Stimulated activated CD4-positive, alpha-beta T cell treated with anti-CD3 and anti-CD28 coated beads, Interleukin-1b, Interleukin-23, amount 100 ng/mL, for 24 hours (primary cell): ENCODE measurements around the gene PTPRJ.

Source experiments
- DNase-seq, 4 experiments: peaks; one replicate each; pipeline ENCODE4 v3.0.0-alpha.2; 2020; ENCODE audit warnings: low read depth in 4 of 4, low spot score in 1 of 4

PTPRJ gene

DNA sequence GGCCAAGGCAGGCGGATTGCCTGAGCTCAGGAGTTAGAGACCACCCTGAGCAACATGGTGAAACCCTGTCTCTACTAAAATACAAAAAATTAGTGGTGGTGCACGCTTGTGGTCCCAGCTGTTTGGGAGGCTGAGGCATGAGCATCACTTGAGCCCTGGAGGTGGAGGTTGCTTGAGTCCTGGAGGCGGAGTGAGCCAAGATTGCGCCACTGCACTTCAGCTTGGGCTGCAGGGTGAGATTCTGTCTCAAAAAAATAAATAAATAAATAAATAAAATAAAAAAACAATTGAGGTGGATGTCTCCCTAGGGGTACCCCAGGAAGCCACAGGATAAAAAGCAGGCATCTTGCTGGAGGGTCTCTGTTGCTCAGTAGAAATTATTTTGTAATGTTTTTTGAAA is 14.1 kb downstream of the PTPRJ start:
- no peak for DNase-seq

DNA sequence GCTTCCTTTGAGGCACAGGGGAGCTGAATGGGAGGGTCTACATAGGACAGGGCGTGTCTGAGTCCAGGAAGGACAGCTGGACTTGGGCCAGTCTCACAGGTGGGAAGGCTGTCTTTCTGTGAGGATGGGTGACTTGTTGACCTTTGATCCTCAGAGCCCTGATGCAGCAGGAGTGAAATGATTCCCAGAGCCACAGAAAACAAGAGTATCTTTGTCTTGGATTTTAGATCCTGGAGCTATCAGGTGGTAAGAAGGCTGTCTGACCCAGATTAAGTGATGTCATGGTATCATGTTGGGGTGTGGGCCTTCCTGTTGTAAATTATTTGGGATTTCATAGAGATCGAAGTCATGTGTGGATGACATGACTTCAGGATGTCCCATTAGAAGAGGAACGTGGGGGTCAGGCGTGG is 15.0 kb downstream of the PTPRJ start:
- no peak for DNase-seq

- no peak for DNase-seq
Observed at GRCh38 chr11:47997063-47998053, 17.0 kb downstream of the PTPRJ start.

DNA sequence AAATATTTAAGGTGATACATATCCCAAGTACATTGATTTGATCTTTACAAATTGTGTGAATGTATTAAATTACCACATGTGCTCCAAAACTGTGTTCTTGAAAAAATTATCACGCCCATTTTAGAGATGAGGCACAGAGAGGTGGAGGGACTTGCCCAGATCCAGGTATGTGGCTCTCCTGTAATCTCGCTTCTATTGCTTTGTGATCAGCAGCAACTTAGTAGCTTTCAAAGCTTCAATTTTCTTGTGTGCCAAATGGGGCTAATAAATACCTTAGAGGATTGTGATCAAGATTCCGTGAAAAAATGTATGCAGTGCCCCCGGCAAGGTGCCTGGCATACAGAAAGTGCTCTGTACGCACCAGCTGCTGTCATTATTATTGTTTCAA is 18.0 kb downstream of the PTPRJ start:
- no peak for DNase-seq

DNA sequence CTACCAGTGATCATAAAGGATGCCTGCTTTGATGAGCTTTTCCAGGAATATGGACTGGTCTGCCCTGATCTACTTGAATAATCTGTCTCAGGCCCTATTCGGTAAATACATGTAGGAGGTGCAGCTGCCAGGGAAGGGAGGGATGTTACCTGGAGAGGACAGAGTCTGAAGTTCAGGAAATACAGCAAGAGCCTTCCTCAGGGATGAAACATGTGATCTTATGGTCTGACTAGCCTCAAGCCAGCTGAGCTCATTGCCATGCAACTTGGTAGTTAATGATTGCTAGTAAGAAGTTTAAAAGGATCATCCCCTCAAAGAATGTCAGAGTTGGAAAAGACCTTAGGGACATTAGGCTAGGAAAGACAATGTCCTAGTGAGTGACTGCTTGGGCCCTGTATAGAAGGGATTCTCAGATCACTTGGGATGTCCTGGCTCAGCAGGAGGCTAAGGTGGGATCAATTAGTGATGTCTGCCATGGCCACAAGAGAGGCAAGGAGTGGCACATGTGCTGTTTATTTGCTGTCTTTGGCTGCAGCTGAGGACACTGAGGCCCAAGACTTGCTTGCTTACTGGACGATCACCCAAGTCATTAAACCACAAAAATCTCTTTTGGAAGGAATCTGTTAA is 18.5 kb downstream of the PTPRJ start:
- DNase-seq = no peak

DNA sequence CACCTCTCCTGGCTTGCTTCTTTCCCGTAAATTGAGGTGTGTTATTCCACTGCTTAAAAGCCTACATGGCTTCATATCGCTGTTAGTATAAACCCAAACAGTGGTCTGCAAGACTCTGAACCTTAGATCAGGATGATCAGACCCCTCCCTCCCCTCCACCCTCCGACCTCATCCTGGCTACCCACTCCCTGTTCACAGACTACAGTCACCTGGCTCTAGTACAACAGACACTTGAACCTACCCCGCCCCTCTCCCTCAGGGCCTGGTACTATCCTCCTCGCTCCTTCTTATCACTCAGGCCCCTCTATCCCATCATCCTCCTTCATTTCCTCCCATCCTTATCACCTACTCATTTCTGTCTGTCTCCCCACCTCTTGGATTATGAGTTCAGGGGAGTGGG is 20.1 kb downstream of the PTPRJ start:
- no peak for DNase-seq

- peak in 2 of 4 experiments; percentile 57 to 58 for DNase-seq
Observed at GRCh38 chr11:48001438-48002021, 21.2 kb downstream of the PTPRJ start.

DNA sequence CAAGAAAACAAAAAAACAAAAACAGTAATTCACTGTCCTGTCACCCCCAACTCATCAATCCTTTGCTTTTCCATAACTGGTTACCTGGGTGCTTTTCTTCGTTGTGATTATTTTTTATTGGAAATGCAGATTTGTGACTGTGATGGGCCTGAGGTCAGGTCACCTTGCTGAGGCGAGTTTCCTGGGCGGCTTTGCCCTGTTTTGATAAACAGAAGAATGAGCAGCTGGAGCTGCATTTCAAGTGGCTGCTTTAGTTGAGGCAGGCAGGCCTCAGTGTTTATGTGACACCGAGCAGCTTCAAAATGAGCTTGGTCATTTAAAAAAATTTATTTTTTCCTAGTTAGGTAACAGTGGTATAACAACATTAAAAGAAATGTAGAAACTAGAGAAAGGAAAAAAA is 22.2 kb downstream of the PTPRJ start:
- no peak for DNase-seq

- DNase-seq = no peak
Observed at GRCh38 chr11:48003926-48004325, 23.6 kb downstream of the PTPRJ start.

- no peak for DNase-seq
Observed at GRCh38 chr11:48004456-48004855, 24.1 kb downstream of the PTPRJ start.

DNA sequence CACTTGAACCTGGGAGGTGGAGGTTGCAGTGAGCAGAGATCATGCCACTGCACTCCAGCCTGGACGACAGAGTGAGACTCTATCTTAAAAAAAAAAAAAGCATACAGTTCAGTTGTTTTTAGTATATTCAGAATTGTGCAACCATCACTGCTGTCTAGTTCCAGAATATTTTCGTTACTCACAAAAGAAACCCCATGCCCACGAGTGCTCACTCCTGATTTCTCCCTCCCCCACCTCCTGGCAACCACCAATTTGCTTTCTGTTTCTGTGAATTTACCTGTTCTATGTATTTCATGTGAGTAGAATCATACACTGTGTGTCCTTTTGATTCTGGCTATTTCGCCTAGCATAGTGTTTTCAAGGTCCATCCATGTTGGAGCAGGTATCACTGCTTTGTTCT is 24.8 kb downstream of the PTPRJ start:
- DNase-seq = no peak

- DNase-seq = no peak
Observed at GRCh38 chr11:48005831-48006270, 25.5 kb downstream of the PTPRJ start.

DNA sequence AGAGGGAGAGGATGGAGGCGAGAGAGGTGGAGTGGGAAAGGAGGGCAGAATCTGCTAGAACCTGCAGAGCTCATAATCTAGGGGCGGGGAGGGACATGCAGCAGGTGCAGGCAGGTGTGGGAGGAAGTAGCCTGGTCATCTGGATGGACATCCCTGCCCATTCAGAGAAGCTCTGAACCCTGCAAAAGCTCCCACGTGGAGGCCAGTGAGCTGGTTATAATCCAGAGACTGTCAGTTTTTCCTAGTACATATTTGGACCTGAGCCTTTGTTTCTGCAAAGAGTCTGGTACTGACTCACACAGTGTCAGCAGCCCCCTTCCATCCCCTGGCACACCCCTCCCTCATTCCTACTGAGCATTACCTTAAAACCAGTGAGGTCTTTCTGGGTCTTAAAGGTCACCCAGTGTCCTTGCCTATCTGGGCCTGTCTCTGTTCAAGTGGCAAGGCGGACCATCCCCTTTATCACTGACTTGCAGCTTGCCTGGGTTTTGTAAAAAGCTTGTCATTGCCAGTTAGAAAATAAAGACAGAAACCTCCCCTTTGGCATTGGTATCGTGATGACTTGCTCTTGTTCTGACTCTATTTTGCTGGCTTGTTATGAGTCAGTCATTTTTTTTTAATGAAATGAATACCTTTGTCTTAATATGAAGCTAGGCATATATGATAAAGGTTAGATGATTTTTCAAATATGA is 26.1 kb downstream of the PTPRJ start:
- DNase-seq = no peak

GRCh38 chr11:48007677-48008076 is 27.3 kb downstream of the PTPRJ start:
- DNase-seq = no peak

DNA sequence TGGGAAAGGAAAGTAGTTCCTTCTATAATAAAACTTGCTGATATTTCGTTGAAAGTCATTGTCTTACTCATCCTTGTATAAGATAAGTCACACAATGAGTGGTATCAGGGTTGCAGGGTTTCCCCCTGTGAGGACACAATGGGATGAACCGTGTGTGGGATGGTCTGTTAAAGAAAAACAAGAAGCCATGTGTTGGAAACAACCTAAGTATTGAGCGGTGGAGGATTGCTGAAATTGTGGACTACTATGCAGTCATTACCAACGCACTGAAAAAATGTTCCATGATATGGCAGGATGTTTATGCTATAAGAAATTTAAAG is 28.6 kb downstream of the PTPRJ start:
- DNase-seq = peak in 2 of 4 experiments; percentile 54 to 65

GRCh38 chr11:48011102-48011797 is 30.9 kb downstream of the PTPRJ start:
- DNase-seq = no peak

DNA sequence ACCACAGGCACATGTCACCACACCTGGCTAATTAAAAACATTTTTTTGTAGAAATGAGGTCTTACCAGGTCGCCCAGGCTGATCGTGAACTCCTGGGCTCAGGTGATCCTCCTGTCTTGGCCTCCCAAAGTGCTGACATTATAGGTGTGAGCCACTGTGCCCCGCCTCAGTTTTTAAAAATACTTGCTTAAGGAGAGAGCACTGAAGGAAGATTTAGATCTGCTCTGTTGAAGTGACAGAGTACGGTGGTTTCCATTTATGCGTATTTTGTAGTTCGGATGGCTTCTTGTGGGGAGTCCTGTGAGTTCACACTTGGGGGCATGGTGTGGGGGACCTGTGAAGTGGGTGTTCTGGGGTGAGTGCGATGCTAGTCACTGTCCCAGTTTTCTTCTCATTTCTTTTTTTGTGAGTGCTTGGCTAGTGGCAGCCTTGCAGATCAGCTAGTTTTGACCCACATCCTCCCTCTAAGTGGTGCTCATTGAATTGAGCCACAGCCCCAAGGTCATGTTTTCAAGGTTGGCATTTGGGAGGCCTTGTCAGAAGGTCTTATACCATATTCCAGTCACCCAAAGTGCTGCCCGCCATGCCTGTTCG is 31.5 kb downstream of the PTPRJ start:
- no peak for DNase-seq

GRCh38 chr11:48013269-48013901 is 33.0 kb downstream of the PTPRJ start:
- DNase-seq = no peak

DNA sequence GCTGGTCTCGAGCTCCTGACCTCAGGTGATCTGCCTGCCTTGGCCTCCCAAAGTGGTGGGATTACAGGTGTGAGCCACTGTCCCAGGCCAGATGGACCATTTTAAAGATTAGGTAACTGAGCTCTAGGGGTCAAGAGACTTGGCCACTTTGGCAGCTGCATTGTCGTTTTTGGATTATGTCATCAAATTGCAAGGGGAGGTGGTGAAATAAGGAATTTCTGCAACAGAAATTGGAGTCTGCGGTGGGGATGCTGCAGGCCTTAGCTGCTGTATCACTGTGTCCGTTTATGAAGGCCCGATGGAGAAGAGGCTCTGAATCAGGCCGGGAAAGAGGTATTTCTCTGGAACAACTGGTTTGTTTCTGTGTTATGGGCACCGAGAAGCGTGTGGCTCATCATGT is 34.6 kb downstream of the PTPRJ start:
- DNase-seq = no peak
